MV-4-11 (cell line): ENCODE data around the gene BAHD1.

Experiments used
- DNase-seq: peaks from one replicate; lab custom pipeline; 2025; lab: John Stamatoyannopoulos, UW

BAHD1 gene

DNA sequence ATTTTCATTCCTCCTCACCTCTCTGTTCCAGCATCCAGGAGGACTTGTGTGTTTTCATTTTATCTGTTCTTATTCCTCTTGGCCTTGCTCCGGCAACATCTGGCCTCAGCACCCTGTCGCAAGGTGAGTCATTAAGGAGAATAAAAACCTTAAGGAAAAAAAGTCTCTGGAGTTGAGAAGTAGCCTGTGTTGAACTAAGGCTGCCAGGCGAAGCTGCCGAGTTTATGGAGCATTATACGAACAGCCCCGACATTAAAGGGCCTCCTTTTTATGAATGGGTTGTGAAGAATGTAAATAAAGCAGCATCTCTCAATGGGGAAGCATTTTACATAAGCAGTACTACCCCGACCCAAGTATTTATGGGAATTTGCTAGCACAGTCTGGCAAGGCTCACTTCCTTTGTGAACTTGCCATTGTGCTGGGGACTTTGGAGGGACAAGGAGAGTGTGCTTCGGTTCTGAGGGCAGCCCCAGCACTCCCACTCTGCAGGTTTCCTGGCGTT is 4.7 kb downstream of the BAHD1 start:
- no peak for DNase-seq

DNA sequence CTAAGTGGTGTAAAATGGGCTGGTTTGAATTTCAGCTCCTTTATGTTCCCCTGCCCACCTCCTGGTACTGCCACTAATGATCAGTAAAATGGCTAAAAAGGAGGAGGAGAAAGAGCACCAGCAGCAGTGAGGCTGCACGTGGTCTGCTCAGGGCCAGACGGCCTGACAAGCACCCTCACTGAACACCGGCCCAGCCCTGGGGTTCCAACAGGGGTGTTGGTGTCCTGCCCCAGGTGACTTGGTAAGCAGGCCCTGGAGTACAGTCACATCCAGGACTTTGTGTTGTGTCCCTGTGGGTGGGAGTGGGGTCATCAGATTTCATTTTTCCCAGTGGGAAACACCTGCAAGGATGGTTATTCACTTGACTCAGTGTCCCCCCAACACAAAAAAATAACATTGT is 5.4 kb downstream of the BAHD1 start:
- no peak for DNase-seq

DNA sequence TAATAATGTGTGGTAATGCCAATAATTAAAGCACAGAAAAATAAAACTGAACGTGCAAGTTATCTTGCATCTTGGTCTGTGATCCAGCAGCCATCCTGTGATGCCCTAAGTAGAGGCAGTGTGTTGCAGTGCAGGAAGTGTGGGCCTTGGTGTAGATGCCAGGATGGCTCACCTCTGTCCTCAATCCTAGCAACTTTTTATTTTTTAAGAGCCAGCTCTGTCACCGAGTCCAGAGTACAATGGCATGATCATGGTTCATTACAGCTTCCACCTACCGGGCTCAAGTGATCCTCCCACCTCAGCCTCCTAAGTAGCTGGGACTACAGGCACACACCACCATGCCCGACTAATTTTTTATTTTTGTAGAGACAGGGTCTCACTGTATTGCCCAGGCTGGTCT is 7.6 kb downstream of the BAHD1 start:
- DNase-seq = no peak

DNA sequence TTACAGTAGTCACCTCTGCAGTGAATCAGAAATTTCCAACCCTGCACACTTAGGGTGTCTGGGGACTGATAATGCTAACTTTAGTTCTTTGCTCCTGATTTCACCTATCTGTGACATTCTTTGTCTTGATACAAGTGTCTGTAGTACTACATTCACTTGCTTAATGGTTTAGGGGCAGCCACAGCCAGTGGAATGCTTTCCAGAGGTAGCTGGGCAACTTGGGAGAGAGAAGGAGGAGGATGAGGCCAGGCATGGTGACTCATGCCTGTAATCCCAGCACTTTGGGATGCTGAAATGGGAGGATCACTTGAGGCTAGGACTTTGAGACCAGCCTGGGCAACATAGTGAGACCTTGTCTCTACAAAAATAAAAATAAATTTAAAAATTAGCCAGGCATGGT is 8.5 kb downstream of the BAHD1 start:
- no peak for DNase-seq

DNA sequence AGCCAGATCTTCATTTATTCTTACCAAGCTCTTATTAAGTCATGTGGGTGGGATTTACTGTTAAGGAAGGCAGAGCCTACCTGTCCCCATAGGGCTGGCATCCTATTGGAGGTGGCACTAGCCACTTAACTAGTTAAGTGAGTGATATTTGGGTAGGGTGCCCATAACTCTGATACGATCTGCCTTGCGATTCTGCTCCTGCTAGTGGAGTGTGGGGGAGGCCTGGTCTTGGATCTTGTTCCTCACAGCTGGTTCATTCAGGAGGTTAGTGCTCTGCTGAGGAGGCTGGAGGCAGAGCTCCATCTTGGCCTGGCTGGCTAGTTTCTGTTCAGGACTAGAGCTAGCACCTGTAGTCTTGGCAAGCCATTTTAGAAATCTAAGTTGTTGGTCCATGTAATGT is 9.3 kb downstream of the BAHD1 start:
- no peak for DNase-seq

DNA sequence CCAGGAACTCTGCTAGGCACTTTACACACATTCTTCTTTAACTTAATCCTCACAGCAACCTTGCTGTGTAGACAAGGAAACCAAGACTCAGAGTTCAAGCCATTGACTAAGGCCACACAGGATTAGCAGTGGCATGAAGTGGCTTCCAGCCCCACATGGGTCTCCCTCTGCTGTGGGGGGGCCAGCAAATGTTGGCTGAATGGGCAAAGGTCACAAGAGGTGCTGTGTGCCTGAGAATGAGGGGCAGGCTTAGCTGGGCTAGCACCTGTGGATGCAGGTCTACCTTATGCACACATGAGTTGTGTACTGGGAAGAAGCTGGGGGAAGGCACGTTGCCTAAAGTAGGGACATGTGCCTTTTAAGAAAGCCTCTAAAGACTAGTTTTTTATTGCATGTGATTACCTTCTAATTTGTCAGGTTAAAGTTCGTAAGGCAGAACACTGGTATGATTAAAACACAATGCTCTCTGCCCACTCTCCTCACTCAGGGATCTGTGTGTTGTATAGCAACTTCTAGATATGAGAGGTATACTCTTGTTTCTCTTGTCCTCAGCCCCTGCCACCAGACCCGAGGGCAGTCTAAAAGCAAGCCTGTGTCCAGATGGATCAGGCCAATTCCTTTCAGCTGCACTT is 10.9 kb downstream of the BAHD1 start:
- no peak for DNase-seq

DNA sequence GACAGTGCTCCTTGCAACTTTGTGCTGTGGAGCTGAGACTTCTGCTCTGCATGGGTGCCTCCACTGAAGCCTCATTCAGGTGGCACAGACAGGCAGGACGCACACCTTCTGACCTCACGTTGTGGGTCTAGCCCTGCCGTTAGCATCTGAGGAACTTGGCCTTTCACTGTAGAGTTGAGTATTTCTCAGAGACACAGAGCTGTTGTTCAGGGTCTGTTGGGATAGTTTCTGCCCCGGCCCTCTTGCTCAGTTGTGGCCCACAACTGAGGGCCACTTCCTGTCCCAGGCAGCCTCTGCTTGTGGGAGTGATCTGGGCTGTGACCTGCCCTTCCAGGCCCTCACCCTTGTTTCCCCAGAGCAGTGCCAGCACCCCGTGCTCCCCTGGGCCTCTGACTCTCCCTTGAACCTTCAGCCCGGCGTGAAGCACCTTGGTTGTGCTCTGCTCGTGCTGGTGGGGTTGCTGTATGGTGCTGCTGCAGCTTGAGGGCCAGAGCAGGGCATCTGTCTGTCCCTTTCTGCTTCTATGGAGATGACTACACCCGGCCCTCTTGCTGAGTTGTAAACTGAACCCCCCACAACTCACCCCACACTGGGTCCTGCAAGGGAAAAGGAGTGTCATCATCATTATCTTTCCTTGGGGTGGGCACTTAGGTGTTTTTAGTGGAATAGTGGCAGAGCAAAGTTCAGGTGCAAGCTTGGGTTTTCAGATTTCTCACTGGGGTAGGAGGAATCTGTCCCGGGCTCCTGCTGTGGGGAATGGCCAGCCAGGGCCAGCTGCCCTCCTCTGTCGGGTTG is 11.7 kb downstream of the BAHD1 start:
- DNase-seq = peak; percentile 11

DNA sequence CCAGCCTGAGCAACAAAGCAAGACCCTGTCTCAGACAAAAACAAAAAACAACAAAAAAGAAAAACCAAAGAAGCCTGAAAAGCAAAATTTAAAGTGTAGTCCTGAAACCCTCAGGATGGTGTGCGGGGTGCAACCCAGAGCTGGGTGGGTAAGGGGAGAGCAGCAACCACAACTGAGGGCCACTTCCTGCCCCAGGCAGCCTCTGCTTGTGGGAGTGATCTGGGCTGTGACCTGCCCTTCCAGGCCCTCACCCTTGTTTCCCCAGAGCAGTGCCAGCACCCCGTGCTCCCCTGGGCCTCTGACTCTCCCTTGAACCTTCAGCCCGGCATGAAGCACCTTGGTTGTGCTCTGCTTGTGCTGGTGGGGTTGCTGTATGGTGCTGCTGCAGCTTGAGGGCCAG is 13.2 kb downstream of the BAHD1 start:
- DNase-seq = peak; percentile 17

DNA sequence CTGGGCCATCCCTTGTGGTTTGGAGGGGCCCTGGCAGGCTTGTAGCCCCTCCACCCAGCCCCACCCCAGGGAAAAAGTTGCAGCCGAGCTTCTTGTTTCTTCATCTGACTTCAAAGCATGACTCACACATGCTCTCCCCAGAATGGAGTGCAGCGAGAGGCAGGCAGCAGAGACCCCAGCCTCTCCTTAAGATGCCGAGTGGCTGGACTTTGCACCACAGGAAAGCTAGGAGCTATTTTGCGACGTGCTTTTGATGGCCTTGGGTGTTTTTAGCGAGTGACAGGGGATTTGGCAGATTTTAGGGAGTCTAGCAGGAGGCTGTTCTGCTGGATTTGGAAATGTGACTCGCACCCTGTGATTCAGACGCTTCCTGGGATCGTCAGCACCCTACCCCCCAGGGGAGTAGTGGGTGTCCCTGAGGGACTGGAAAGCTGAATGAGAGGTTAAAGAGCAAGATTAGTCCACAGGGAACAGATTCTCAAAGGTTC is 14.2 kb downstream of the BAHD1 start:
- peak; percentile 30 for DNase-seq

DNA sequence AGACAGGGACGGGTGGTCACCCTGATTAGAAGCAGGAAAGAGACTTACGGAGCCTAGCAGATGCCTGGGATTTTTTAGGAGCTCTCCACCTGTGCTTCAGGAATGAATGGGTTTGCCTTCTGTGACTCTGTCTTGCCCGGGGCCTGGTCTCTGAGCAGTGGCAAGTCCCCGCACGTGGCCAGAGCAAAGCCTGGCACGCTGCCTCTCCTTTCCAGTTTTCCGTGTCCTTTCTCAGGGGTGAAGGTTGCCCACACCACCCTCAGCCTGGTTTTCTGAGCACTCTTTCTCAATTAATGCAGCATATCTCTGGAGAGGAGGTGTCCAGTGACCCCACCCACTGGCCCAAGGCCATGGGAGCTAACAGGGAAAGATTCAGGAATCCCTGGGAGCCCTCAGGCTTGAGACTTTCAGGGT is 15.6 kb downstream of the BAHD1 start:
- no peak for DNase-seq

DNA sequence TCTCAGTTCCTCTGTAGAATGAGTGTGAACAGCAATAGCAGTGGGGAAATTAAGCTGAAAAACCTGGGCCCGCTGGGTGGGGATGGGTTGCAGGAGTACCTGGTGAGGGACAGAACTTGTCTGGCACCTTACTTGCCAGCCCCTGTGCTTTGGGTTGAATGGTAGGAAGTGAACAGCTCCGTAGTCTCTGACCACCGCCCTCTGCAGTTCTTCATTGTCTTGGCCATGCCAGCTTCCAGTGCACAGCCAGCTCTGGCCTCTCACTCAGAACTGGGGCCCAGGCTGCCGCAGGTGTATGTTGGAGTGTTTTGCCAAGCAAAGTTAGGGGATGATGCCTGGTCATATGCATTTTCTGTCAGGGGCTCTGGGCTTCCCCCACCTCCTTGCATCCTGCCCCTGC is 16.0 kb downstream of the BAHD1 start:
- no peak for DNase-seq

DNA sequence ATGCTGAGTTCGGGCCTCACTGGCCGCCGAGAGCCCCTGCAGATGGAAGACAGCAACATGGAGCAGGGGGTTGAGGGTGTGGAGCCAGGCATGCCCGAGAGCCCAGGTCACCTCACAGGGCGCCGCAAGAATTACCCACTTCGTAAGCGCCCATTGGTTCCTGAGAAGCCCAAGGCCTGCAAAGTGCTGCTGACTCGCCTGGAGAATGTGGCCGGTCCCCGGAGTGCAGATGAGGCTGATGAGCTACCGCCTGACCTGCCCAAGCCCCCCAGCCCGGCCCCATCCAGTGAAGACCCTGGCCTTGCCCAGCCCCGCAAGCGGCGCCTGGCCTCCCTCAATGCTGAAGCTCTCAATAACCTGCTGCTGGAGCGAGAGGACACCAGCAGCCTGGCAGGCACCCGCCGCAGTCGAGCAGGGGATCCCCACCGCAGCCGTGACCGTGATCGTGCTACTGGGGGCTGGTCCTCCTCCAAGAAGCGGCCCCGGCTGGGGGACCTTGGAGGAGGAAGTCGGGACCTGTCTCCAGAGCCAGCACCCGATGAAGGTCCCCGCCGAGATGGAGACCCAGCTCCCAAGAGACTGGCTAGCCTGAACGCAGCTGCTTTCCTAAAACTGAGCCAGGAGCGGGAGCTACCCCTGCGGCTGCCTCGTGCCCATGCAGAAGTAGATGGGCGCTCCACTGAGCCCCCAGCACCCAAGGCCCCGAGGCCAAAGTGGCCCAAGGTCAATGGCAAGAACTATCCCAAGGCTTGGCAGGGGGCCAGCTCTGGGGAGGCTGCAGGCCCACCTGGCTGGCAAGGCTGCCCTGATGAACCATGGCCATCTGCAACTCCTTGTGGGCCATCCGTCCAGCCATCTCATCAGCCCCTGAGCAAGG is 18.0 kb downstream of the BAHD1 start:
- no peak for DNase-seq

DNA sequence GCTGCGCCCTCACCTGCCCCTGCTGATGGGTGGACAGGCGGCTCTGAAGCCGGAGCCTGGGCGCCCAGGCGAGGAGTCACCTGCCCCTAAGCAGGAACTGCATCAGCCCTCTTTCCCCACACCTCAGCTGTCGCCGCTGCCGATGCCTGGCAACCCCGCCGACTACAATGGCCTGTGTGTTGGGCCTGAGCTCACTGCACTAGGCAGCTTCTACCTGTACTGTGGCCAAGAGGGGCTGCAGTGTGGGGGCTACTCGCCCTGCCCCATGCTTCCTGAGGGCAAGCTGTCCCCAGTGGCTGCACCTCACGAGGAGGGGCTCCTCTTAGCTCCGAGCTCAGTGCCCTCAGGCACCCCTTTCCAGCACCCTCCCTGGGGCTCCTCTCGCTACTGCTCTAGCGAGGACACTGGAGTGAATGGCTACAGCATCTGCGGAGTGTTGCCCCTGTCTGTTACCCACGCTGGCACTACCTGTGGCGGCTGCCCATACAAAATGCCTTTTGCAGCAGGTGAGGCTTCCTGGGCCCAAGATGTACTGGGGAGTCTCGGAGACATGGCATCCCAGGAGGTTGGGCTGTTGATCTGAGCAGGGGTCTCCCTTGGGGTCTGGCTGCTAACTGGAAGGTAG is 18.8 kb downstream of the BAHD1 start:
- no peak for DNase-seq

DNA sequence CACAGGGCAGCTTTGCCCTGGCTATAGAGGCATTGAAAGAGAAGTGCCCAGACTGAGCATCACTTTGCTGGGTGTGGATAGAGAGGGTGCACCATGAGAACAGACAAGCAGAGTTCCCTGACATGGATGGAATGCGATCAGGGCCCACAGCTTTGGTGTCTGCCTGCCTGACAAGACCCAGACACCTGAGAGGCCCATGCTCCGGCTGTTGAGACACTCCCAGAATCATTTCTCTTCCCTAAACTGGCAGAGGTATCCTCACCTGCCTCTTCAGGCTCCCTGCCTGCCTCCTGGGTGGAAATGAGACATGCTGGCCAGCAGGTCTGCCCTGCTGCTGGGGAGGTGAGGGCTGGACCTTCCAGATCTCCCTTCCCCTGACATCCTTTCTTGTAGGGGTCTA is 19.7 kb downstream of the BAHD1 start:
- DNase-seq = no peak

DNA sequence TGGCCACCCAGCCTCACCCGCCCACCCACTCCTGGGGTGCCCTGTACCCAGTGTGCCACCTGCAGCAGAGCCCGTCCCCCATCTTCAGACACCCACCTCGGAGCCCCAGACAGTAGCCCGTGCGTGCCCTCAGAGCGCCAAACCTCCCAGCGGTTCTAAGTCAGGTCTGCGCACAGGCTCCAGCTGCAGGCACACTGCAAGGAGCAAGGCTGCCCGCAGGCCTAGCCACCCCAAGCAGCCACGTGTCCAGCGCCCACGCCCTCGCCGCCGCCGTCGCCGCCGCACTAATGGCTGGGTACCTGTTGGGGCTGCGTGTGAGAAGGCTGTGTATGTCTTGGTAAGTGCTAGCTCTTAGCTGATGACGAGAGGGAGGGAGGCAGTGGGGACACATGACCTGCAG is 21.2 kb downstream of the BAHD1 start:
- DNase-seq = no peak

DNA sequence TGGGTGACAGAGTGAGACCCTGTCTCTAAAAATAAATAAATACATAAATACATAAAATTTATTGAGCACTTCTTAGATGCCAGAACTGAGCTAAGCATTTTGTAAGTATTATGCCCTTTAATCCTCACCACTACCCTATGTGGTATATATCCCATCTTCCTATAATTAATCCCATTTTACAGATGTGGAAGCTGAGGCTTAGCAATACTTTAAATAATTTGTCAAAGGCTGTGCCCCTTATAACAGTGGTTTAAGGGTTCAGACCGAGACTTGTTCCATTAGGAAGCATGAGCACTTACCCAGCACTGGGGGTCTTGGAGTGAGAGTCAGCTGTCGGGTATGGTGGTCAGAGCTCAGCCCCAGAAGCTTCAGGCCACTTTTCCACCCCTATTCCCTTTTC is 22.5 kb downstream of the BAHD1 start:
- no peak for DNase-seq

DNA sequence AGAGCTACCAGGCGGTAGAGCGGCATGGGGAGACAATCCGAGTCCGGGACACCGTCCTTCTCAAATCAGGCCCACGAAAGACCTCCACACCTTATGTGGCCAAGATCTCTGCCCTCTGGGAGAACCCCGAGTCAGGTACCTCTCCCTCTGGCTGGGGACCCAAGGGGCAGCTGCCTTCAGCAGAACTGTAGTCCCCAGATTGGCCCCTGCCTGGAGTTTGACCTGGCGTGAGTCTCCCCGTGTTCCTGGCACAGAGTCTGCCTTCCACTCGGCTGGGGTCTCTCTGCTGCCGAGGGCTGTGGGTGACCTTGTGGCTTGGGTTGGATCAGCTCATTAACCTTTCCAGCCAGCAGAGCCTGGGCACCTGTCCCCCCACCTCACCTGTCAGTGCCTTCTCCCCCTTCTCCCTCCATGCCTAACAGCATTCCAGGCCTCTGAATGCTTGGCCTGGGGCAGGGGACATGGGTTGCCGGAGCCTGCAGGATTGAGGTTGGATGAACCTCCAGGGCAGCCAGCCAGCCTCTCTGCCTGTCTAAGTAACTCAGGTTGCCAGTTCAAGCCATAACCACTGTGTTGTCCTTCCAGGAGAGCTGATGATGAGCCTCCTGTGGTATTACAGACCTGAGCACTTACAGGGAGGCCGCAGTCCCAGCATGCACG is 23.3 kb downstream of the BAHD1 start:
- no peak for DNase-seq

DNA sequence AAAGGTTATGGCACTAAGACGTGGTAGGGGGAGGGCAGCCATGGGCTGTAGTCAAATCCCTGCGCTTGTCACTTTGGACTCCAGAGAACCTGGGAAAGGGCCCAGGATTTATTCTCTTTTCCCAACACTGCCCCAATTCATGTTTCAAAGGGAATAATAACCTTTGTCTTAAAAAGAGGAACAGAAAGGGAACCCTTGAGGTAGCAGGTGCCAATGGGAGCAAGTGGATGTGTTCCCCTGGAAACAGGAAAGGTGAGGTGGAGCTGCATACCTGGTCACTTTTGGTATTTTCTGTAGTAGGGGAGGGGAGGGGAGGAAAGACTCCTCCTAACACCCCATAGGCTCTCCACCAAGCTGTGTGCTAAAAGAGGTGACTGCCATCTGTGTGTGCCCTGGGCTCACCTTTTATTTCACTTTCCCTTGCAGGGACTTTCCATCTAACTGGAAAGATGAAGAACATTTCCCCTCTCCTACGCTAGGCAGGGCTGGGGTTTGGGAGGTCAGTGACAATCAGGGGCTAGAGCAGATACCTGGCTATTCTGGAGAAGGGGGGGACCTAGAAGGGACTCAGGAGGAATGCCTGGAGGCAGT is 23.9 kb downstream of the BAHD1 start:
- DNase-seq = no peak

DNA sequence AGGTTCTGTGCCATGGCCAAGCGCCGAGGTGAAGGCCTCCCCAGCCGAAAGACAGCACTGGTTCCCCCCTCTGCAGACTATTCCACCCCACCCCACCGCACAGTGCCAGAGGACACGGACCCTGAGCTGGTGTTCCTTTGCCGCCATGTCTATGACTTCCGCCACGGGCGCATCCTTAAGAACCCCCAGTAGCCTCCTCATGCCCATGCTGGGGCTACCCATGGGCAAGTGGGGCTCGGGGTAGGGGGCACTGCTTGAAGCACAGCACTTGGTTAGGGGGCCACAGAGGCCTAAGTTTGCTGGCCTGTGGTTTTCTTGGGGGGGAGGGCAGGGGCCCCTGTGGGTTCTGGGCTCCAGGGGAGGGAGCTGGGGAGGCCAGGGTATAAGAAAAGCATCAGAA is 25.2 kb downstream of the BAHD1 start:
- no peak for DNase-seq

DNA sequence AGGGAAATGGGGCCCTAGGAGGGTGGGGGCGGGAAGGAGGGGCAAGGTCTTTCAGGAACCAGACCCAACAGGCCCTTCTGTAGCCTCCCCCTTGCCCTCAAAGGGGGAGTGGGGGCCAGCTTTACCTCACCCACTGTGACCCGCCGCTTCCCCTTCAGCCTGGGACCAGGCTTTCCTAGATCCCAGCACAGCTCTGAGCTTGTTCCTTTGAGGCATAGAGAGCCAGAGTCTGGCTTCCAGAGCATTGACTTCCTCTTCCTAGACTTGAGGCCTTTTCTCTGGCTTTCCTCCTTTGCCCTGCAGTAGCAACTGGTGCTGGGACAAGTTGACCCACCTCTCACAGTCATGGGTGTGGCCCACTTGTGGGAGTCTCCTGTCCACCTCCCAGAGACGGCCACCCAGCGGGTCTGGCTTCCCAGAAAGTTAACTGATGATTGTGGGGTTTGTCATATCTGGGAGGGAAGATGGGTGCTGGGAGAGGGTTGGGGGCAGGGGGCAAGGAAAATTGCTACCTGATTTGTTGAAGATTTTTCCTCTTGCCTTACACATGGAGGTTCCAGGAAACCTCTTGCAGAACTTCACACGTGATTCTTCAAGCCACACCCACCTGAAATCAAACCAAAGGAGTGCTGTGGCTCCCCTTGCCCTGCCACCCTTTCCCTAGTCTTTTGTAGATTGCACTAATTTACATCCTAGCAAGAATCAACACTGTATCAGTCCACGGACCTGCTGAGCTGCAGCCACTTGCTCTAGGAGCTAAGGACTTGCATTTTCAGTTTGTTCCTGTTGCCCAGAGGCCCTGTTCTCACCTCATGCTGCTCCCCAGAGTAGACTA is 25.9 kb downstream of the BAHD1 start:
- no peak for DNase-seq
